GM18499 (cell line): Measurements from ENCODE around the gene LMTK2.

ENCODE experiments used
- ATAC-seq: cut with Tn5 transposase; IDR thresholded peaks from one replicate; pipeline ENCODE4 v1.9.1; 2021; ENCODE audit warnings: moderate number of reproducible peaks; ENCODE audit not compliant: insufficient read depth, unreplicated experiment

Gene LMTK2

DNA sequence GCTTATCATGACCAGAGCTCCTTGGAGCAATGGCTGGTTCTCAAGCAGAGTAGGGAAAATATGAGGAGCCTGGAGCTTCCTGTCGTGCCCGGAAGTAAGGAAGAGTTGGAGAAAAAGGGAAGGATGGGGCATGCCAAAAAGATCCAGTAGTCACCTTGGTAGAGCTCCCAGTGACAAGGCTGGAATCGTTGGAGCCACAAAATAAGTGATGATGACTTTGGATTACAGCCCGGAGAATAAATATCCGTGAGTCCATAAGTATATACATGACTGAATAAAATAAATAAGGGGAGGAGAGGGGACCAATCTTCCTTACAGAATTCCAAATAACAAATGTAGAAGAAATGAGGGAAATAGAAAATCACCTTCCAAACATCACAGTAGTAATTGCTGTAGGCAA lies 29.3 kb downstream of the LMTK2 start:
- no peak for ATAC-seq

DNA sequence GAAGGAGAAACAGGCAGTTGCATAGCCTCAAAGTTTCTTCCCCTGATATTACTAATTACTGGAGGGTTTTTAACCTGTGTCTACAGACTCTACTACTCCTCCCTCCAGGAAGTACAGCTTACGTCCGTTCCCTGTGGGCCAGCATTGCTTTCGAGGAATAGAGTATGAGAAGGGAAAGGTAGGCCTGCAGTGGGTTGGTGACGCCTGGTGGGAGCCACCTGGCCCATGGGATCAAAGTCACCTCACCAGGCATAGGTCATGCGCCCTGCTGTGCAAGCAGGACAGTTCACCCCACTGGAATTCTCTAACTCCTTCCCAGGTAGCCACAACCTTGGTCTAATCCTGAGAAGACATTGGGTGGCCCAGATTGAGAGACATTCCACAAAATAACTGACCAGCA lies 29.8 kb downstream of the LMTK2 start:
- no peak for ATAC-seq

DNA sequence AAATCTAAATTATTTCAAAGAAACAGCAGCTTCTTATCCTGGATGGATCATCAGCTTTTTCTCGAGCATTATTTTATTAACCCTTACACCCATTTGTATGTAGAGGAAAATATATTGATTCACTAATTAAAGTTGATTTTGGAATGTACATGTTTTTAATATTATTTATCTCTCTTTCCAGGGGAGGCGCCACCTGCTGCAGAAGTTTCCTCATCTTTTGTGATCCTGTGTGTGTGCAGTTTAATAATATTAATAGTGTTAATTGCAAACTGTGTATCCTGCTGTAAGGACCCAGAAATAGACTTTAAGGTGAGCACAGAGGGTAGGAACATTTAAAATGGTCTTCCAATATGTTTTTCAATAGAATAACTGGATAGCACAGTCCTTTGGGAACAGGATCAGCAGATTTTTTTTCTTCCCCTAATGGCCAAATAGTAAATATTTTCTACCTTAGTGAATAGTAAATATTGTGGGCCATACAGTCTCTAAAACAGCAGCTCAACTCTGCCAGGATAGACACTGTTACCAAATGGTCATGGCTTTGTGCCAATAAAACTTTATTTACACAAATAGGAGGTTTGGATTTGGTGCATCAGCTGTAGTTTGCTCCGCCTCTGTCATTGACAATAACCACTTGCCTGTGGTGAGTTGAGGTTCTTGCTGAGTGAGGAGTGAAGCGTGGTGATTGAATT lies 30.6 kb downstream of the LMTK2 start:
- no peak for ATAC-seq

DNA sequence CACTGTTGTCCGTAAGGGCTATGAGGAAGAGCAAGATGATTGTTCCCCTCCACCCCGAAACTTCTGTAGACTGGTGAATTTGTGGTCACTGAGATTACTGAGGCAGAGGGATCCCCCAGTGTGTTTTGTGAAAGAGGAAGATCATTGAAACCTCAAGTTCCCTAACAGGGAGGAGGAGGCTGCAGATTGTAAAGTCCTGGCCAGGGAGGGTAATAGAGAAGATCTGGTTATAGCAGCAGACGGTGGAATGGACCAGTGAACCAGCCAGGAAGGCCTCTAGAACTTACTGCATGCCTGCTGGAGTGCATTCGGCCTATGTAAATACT lies 31.1 kb downstream of the LMTK2 start:
- peak; percentile 58 for ATAC-seq

DNA sequence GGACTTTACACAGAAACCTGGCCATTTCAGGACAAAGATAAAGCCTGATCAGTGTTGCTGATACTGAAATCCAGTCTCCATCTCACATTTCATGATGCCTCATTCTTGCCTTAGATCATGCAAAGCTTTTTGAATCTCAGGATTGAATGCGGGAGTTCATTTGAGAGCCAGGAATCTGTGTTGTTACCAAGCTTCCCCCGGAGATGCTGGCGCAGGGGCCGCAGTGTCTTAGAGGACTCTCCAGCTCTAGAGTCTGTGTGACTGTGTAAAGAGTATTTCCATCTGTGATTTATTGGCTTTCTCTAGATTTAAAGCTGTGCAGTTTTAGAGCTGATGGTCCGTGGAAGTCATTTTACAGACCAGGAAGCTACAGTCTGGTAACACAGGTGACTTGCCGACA lies 32.0 kb downstream of the LMTK2 start:
- no peak for ATAC-seq

DNA sequence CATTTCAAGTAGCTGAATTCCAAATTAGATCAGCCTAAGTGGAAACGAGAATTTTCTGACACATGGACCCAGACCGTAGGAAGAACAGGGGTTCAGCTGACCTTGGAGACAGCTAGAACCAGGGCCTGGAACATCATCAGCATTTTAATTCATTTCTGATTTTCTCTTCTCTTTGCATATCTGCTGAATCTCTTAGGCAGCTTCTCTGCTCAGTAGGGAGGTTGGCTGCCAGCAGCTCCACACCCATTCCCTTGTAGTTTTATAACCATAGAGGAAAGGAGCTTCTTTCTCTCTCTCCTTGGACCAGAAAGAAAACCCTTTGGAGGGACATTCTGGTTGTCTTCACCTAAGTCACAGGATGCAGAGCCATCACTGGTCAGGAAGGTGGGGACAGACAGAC lies 36.0 kb downstream of the LMTK2 start:
- ATAC-seq, result no peak

DNA sequence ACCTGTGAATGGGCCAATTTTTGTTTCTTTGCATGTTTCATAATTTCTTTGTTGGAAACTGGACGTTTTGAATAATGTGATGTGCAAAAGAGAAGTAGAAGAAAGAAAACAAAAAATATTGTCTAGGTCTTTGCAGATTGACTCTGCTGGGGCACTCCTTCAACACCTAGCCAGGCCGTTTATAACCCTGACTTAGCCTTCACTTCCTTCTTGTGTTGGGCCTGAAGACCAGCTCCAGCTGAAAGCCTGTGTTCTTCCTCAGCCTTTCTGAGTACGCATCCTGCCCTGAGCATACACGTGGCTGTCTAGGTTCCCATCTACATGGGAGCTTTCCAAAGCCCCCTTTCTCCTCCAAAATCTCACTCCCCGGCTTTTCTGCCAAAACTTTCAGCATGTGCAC lies 41.9 kb downstream of the LMTK2 start:
- no peak for ATAC-seq

DNA sequence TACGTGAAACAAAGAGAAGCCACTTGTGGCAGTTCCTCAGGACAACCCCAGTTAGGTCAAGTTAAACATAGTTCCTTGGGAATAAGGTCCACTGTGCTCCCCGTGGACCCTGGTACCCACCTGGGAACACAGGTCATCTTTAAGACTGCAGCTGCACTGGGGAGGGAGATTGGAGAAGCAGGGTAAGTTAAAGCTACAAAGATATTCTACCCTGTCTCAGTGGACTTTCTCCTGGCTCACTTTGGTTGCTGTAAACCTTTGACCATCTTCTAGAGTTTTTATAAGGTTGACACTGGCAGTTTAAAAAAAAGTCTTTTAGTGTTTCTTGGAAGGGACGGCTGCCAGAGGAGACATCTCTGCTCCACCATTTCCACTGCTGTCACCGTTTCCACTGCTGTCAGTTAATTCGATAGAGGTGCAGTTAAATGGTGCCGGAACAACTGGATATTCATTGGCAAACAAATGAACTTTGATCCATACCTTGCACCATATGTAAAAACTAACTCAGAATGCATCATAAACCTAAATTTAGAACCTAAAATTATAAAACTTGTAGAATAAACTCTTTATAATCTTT lies 42.5 kb downstream of the LMTK2 start:
- ATAC-seq, result no peak

DNA sequence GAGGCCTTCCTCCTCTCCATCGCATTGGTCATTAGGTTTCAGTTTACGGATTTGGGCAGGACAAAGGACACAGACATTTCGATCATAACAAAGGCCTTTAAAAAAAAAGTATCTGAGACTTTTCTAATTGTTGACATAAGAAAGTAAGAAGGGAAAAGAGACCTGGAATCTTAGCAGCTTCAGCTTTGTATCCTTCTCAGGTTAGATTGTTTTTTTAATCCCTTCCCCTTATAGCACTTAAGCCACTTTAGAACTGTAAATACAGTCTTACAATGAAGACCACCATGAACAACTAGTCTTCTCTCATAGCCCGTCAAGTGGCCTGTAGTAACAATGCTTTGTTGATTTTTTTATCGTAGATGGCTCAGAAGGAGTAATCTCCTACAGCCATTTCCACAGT lies 45.2 kb downstream of the LMTK2 start:
- no peak for ATAC-seq

DNA sequence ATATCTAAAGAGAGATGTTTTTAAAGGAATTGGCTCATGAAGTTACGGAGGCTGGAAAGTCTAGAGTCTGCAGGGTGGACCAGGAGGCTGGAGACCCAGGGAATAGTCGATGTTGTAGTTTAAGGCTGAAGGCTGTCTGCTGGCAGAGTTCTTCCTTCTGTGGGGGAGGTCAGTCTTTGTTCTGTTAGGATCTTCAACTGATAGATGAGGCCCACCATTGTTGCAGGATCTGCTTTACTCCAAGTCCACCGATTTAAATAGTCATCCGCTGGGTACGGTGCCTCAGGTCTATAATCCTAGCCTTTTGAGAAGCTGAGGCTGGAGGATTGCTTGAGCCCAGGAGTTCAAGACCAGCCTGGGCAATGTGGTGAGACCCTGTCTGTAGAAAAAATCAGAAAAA lies 50.0 kb downstream of the LMTK2 start:
- ATAC-seq, result no peak

DNA sequence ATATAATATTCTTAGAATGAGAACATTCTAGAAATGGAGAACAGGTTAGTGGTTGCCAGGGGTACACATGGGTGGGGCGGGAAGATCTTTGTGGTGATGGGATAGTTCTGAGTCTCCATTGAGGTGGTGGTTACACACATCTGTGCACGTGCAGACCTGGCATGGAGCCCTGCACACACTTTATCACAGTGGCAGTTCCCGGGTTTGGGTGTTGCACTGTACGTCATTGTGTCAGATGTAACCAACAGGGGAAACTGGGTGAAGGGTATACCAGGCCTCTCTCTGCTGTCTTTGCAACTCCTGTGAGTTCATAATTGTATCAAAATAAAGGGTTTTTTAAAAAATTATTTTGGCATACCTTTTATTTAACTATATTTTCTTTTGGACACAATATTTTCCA lies 51.1 kb downstream of the LMTK2 start:
- ATAC-seq, result no peak

DNA sequence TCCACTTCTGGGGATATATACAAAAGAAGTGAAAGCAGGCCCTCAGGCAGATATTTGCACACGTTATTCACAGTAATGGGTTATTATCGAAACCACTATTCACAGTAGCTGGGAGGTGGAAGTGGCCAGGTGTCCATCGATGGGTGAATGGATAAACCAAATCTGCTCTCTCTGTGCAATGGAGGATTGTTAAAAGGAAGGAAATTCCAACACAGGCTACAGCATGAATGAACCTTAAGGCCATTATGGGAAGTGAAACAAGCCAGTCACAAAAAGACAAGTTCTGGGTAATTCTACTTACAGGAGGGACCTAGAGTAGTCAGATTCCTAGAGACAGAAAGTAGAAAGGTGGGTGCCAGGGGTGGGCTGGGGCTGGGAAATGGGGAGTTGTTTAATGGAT lies 56.1 kb downstream of the LMTK2 start:
- no peak for ATAC-seq

DNA sequence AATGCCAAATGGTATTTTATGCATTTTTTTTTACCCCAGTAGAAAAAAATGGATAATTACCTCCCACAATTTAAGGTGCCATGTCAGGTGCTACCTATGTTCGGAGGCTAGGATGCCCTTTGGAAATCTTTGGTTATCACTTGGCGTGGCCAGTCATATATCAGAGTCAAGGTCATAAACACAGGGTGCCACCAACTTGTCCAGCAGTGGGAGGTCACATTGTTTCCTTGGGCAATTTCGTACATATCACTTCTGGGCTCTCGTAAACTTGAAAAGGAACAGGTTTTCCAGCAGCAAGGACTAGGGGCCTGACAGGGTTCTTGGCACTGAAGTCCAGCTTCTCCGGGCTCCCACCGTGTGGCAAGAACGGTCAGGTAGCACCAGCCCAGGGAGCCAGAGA lies 56.6 kb downstream of the LMTK2 start:
- no peak for ATAC-seq

DNA sequence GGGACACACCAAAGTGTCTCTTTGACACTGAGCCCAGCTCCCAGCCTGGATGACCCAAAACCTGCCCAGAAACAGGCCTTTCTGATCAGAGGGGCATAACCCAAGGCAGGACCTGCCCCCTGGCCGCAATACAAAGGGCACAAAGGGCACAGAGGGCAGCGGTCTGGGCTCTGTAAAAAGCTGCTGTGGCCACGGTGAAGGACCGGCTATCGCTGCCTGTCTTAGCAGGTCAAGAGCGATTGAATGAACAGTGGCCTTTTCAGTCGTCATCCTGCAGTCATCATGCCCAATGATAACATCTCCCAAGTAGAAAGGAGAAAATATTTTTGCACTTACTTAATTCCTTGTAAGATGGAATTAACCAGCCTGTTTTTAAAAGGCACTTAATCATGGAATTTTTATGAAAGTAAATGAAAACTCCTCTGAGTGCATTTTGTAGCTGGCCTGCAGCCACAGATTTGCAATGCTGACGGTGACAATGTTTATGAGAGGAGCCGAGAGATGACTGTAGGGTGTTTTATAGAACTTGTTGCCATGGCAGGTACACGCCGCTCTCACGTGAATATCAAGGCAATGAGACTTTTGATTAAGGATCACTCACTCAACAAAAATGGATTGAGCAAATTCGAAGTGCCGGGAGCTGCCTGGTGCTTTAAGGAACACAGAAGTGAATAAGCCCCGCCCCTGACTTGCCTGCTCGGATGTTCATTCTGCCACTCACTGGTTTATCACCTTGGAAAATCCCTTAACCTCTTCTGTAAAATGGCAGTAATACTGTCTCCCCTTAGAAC lies 57.2 kb downstream of the LMTK2 start:
- ATAC-seq, result no peak

DNA sequence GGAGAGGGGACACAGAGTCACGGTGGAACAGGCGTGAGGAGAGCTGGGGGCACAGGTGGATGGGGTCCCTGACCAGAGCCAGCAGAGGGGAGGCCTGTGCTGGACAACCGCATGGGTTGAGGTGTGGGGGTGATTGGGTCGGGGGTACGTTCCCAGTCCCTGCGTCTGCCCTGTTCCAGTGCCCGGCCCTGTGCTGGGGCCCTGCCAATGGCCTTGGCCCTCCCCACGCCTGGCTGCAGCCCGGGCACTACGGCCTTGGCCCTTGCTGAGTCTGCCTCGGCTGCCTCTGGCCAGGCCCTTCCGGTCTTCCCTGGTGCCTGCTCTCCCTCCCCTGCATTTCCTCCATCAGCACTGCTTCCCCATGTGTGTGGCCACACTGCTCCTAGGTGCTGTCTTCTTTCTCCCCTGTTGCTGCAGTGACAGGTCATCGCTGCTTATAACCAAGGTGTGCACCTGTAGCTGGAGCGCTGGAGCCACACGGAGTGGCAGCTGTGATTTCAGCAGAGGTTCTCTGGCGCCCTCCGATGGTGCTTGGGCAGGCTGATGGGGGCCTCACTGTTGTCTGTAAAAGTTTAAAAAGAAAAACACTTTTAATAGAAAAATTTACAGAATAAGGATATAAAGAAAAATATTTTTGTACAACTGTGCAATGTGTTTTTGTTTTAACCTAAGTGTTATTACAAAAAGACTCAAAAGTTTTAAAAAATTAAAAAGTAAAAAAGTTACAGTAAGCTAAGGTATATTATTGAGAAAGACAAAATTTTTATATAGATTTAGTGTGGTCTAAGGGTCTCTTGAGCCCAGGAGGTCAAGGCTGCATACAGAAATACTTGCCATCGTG lies 59.4 kb downstream of the LMTK2 start:
- no peak for ATAC-seq

DNA sequence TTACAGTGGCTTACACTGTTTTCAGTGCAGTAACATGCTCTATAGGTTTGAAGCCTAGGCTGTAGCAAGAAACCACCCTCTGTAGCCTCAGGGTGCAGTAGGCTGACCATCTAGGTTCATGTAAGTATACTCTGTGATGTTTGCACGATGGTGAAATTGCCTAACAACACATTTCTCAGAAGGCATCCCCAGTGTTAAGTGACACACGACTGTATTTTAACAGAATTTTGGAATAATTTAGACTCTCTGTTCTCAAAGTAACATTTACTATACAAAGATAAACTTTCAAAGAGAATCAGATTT lies 60.0 kb downstream of the LMTK2 start:
- no peak for ATAC-seq

DNA sequence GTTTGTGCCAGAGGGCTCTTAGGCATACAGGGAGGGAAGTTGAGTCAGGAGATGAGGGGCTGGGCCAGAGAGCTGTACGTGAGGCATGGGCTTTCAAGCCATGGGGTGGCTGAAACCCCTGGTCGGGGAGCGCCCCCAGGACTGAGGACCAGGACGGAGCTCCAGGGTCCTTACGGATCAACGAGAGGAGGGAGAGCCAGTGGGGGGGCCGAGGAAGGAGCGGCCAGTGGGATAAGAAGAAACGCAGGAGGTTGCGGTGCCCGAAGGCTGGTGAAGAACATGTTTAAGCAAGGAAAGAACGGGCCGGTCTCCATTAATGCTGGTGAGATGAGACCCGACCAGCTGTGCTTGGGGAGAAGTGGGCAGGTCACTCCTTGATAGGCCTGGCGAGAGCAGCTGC lies 61.0 kb downstream of the LMTK2 start:
- no peak for ATAC-seq

DNA sequence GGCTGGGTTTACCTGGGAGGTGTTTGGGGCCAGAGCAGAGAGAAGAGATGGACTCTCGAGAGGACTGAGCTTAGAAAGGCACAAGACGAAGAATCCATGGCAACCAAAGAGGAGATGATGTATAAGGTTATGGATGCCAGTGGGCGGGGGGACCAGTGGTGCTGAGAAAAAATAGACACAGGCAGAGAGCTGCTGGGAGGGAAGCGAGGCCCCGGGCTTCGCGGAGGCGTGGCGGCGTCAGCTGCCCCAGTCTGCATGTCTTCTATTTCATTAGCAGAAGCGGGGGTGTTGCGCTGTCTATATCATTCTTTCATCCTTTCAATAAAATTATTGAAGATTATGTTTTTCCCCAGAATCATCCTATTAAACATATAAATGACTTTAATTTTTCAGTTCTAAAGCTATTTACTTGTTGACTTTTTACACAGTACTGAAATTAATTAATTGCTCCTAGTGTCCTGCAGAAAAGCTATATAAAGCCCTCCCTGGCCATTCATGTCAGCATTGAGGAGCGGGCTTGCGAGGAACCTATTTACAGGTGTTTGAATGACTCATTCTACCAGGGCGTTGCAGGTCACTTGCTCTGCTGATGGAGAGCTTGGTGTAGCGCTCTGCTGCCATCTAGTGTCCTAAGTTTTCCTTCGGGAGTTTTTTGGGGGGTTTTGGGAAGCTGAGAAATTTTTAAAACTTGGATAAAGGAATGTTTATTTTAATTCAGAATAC lies 61.7 kb downstream of the LMTK2 start:
- peak; percentile 74 for ATAC-seq

DNA sequence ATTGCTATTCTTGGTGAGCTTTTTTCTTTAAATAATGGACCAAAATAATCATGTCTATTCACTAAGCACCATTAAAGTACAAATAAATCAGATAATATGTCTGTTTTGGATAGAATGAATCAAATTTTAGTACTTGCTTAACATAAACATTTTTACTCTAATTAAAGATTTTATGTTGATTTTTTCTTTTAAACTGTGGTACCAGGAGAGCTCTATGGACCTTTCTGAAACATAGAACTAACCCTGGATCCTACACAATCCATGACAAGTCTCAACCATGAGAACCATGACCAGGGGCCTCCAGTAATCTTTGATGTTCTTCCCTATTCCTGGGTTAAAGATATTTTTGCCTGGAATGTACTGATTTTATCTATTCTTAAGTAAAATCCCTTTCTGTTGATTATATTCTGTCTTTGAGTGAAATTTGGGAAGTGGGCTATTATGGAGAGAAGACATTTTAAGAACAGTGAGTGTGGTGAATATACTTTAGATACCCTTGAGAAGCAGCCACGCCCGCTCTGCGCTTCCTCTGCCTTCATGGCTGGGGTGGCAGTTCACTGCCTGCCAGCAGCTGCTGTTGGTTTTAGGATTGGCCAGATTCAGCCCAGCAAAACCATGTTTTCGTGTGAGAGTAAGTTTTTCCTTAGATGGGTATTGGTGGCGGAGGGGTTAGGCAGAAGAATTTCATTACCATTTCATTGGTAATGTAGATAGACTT lies 62.4 kb downstream of the LMTK2 start:
- no peak for ATAC-seq

DNA sequence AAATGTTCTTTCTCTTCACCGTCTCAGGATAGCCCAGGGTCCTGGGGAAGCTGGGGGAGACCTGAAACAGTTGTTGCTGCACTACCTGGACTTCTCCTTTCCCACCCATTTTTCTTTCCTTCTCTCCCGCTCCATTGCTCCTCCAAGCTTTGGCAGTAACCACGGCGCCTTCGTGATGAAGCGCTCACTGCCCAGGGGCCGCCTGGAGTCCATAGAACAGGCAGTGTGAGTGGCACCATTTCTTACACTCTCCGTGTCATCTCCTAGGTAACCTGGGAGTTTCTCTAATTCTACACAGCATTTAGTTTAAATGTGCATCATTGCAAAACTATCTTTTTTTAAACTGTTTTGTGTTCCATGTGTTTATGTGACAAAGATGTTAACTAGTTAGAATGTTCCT lies 64.3 kb downstream of the LMTK2 start:
- ATAC-seq, result no peak
